H1 (cell line): ENCODE data around the gene CCBE1. TPM values are rescaled to one million over a fixed set of nuclear protein-coding genes. Genes with fewer than 3 reads are reported as not detected.

Experiments
- CHD7 ChIP-seq: fragments of 300-600 bp; sonication (generic); IDR thresholded peaks from 2 replicates; pipeline ENCODE4 v1.7.1; 2012; ENCODE audit warnings: low read length, moderate library complexity, mild to moderate bottlenecking, inconsistent platforms; ENCODE audit not compliant: insufficient replicate concordance
- NRF1 ChIP-seq: IDR thresholded peaks from 2 replicates; pipeline ENCODE4 v1.6.1; 2011; ENCODE audit warnings: mild to moderate bottlenecking, low read depth, low read length, improper control_type of control experiment
- POLR2A ChIP-seq, 2 experiments: IDR thresholded peaks; 1 replicate in 1 of 2; 2 replicates in 1 of 2; pipeline ENCODE4 v1.6.1; 2011; ENCODE audit warnings: low read depth in 2 of 2, low read length in 2 of 2, mild to moderate bottlenecking in 2 of 2; ENCODE audit errors: control extremely low read depth in 1 of 2
- SP2 ChIP-seq: IDR thresholded peaks from 2 replicates; pipeline ENCODE4 v1.6.1; 2012; ENCODE audit warnings: mild to moderate bottlenecking, low read length, inconsistent platforms
- polyA plus RNA-seq, 7 experiments: library from polyadenylated mRNA; depleted of rRNA in 3 of 7; stranded (reverse) in 5 of 7; unstranded in 2 of 7; fragments of >200 nt in 5 of 7; fragments of 200-250 nt in 2 of 7; gene quantifications; 1 replicate in 5 of 7; 2 replicates in 1 of 7; 4 replicates in 1 of 7; pipeline versions ENCODE4 v1.2.1 to v1.2.3, GENCODE V29; 2011 to 2013; ENCODE audit warnings: missing spikeins in 2 of 7, mixed read lengths in 2 of 7
- total RNA-seq: library from RNA; stranded (reverse); fragmentation: NEBNext Ultra II Directional; extraction: Animal tissue kit (Norgen Biotek cat#: 25700); gene quantifications from 2 replicates; pipeline ENCODE4 v1.2.1, GENCODE V29; 2021

Gene CCBE1
- total and polyA plus RNA-seq, 2 of the 8 experiments (the other 6 are each of a cell fraction or from before 2014, with no cell fraction given) = 2.1 to 2.6 TPM

GRCh38 chr18:59575995-59576394 is 121.2 kb downstream of the CCBE1 start (continued):
- no peak for TF ChIP-seq CHD7
- no peak for TF ChIP-seq POLR2A (IDR thresholded peaks at IDR 0.05; ENCODE audit: control extremely low read depth in 1 of 2, low read depth in 2 of 2, low read length in 2 of 2)
- no peak for TF ChIP-seq SP2
- TF ChIP-seq NRF1 = no peak
